GM12878 (cell line): ENCODE measurements around the gene METTL1. TPM values are rescaled to one million over a fixed set of nuclear protein-coding genes. Genes with fewer than 3 reads are reported as not detected.

Source experiments
- ATAC-seq: fragments of 200-7000 bp; cut with Tn5 transposase; 3 replicates; pipeline ENCODE4 v1.9.1; 2020; ENCODE audit warnings: mild to moderate bottlenecking, moderate library complexity
- BruUV-seq: library from RNA; stranded (reverse); fragments of 400-500 nt; replicated peaks from 2 replicates; lab custom pipeline; 2021; lab: Mats Ljungman, UMichigan
- CTCF ChIA-PET: fragments of 300-600 bp; sonication (Branson Sonifier 250); formaldehyde crosslinking; extraction: SDS; loops from one replicate; lab custom pipeline; 2021; ENCODE audit warnings: inconsistent platforms; lab: Yijun Ruan, JAX
- POLR2A ChIA-PET: fragments of 350-600 bp; formaldehyde crosslinking; extraction: SDS; loops from one replicate; lab custom pipeline; 2021; ENCODE audit warnings: inconsistent platforms; lab: Charles Lee
- RAD21 ChIA-PET: fragments of 300-600 bp; sonication (Branson Sonifier 250); formaldehyde crosslinking; loops from one replicate; lab custom pipeline; 2023; ENCODE audit warnings: antibody characterized with exemption; ENCODE audit not compliant: unreplicated experiment; lab: Charles Lee
- SMC1A ChIA-PET: fragments of 300-600 bp; sonication (Branson Sonifier 250); formaldehyde crosslinking; loops from one replicate; lab custom pipeline; 2023; ENCODE audit not compliant: unreplicated experiment, uncharacterized antibody; lab: Charles Lee
- DNase-seq: peaks from one replicate; pipeline ENCODE4 v3.0.0-alpha.2; 2011; ENCODE audit warnings: low read depth, low spot score
- FAIRE-seq: peaks from 3 replicates; lab custom pipeline; 2011; peaks lifted over from hg19 to GRCh38; lab: Jason Lieb, UNC
- H2AFZ ChIP-seq: 2 replicates; pipeline ENCODE4 v1.6.0; 2011; ENCODE audit warnings: low read depth, low read length, control low read depth; ENCODE audit not compliant: control insufficient read depth
- H3K27ac ChIP-seq: 2 replicates; pipeline ENCODE4 v1.5.1; 2011; ENCODE audit warnings: control low read depth; ENCODE audit not compliant: control insufficient read depth, insufficient read depth
- H3K27me3 ChIP-seq, 2 experiments: replicated peaks in 1 of 2; 2 replicates each; pipeline versions ENCODE4 v1.6.0 to v1.6.1; 2011; ENCODE audit warnings: low read length in 1 of 2; ENCODE audit not compliant: control insufficient read depth in 2 of 2, insufficient read depth in 2 of 2
- H3K36me3 ChIP-seq, 2 experiments: 2 replicates each; pipeline ENCODE4 v1.5.1; 2011; ENCODE audit warnings: low read length in 1 of 2; ENCODE audit not compliant: control insufficient read depth in 2 of 2, insufficient read depth in 2 of 2
- H3K4me1 ChIP-seq: 2 replicates; pipeline ENCODE4 v1.6.1; 2011; ENCODE audit warnings: mild to moderate bottlenecking, low read length, moderate library complexity, mixed read lengths; ENCODE audit not compliant: control insufficient read depth, insufficient read depth
- H3K4me2 ChIP-seq: 2 replicates; pipeline ENCODE4 v1.6.0; 2011; ENCODE audit warnings: control low read depth; ENCODE audit not compliant: control insufficient read depth, insufficient read depth
- H3K4me3 ChIP-seq: fragments of 200-600 bp; sonication (generic); 2 replicates; pipeline ENCODE4 v1.5.1; 2016
- H3K79me2 ChIP-seq: 2 replicates; pipeline ENCODE4 v1.6.0; 2011; ENCODE audit warnings: low read length; ENCODE audit not compliant: control insufficient read depth, insufficient read depth
- H3K9ac ChIP-seq: 2 replicates; pipeline ENCODE4 v1.8.0; 2011; ENCODE audit warnings: low read length, control low read depth, mixed read lengths; ENCODE audit not compliant: control insufficient read depth, insufficient read depth
- H3K9me3 ChIP-seq: replicated peaks from 3 replicates; pipeline ENCODE4 v1.5.1; 2011; ENCODE audit warnings: mild to moderate bottlenecking, low read length; ENCODE audit not compliant: control insufficient read depth, insufficient read depth
- H4K20me1 ChIP-seq: 2 replicates; pipeline ENCODE4 v1.6.0; 2011; ENCODE audit not compliant: control insufficient read depth, insufficient read depth
- CHD4 ChIP-seq: fragments of 200-600 bp; sonication (generic); IDR thresholded peaks from 2 replicates; pipeline ENCODE4 v1.6.1; 2016; ENCODE audit warnings: mild to moderate bottlenecking
- HDAC6 ChIP-seq: fragments of 200-600 bp; sonication (generic); IDR thresholded peaks from one replicate; pipeline ENCODE4 v1.8.0; 2017; ENCODE audit warnings: antibody characterized with exemption; ENCODE audit not compliant: unreplicated experiment
- MEF2A ChIP-seq: IDR thresholded peaks from 2 replicates; pipeline ENCODE4 v1.6.1; 2011; ENCODE audit warnings: low read depth, mild to moderate bottlenecking, low read length, moderate library complexity; ENCODE audit not compliant: insufficient read depth
- PML ChIP-seq: IDR thresholded peaks from 2 replicates; pipeline ENCODE4 v1.6.1; 2012; ENCODE audit warnings: low read length, inconsistent platforms
- POLR2AphosphoS5 ChIP-seq: IDR thresholded peaks from 2 replicates; pipeline ENCODE4 v1.6.1; 2011; ENCODE audit warnings: mild to moderate bottlenecking, low read length, inconsistent platforms
- RAD21 ChIP-seq: IDR thresholded peaks from 2 replicates; pipeline ENCODE4 v1.6.1; 2011; ENCODE audit warnings: mild to moderate bottlenecking, low read depth, low read length, moderate library complexity; ENCODE audit not compliant: insufficient read depth
- TCF12 ChIP-seq: IDR thresholded peaks from 2 replicates; pipeline ENCODE4 v1.6.1; 2011; ENCODE audit warnings: low read depth, mild to moderate bottlenecking, low read length
- TCF7 ChIP-seq: IDR thresholded peaks from 2 replicates; pipeline ENCODE4 v1.6.1; 2014; ENCODE audit warnings: antibody characterized with exemption, borderline replicate concordance
- ZNF217 ChIP-seq: fragments of 450-650 bp; IDR thresholded peaks from 2 replicates; pipeline ENCODE4 v1.6.1; 2017; ENCODE audit warnings: antibody characterized with exemption, mild to moderate bottlenecking
- WGBS: methylation state at CpG from one replicate; pipeline ENCODE4 v1.1.6; 2016; ENCODE audit warnings: low lambda C conversion rate; ENCODE audit not compliant: insufficient replicate concordance, insufficient coverage; ENCODE audit errors: missing lambda C conversion rate; 5-methylcytosine and 5-hydroxymethylcytosine counted together
- in situ Hi-C: fragments of 300-500 bp; cut with MboI; formaldehyde crosslinking; loops from 9 replicates; pipeline ENCODE4 v1.14.3; 2018; ENCODE audit warnings: mixed read lengths
- intact Hi-C: fragments of 100-400 bp; cut with micrococcal nuclease; formaldehyde crosslinking; loops from one replicate; pipeline ENCODE4 v1.14.2; 2022; ENCODE audit not compliant: unreplicated experiment
- polyA plus RNA-seq, 11 experiments: library from polyadenylated mRNA; depleted of rRNA in 4 of 11; unstranded in 6 of 11; stranded (reverse) in 5 of 11; fragments of >200 nt; fragmentation: Nextera tagmentation in 4 of 11; fragmentation: Illumina TruSeq in 1 of 11; extraction: Ambion mirVana in 4 of 11; extraction: Trizol in 1 of 11; gene quantifications; 1 replicate in 1 of 11; 2 replicates in 10 of 11; pipeline versions ENCODE4 v1.2.1 to v1.2.3, GENCODE V29; 2011 to 2016; ENCODE audit warnings: inconsistent platforms in 2 of 11, missing spikeins in 2 of 11, low read depth in 1 of 11
- total RNA-seq, 4 experiments: library from RNA; depleted of rRNA in 3 of 4; stranded (reverse); fragments of >200 nt in 3 of 4; fragmentation: Illumina TruSeq in 1 of 4; extraction: Trizol in 1 of 4; gene quantifications; 2 replicates each; pipeline versions ENCODE4 v1.2.1 to v1.2.3, GENCODE V29; 2013 to 2021
- TF ChIP-seq, protein P1 (sequence below): fragments of 450-650 bp; IDR thresholded peaks from 2 replicates; pipeline ENCODE4 v1.6.1; 2017; ENCODE audit warnings: borderline replicate concordance
- TF ChIP-seq, protein P2 (sequence below): fragments of 450-650 bp; IDR thresholded peaks from 2 replicates; pipeline ENCODE4 v1.6.1; 2018; ENCODE audit warnings: borderline replicate concordance, mild to moderate bottlenecking; ENCODE audit not compliant: partially characterized antibody
- TF ChIP-seq, protein P3 (sequence below): IDR thresholded peaks from 2 replicates; pipeline ENCODE4 v1.6.1; 2011; ENCODE audit warnings: low read depth, mild to moderate bottlenecking, low read length, moderate library complexity, borderline replicate concordance; ENCODE audit errors: extremely low read depth
- TF ChIP-seq, protein P4 (sequence below): fragments of 450-650 bp; IDR thresholded peaks from 2 replicates; pipeline ENCODE4 v1.6.1; 2016; ENCODE audit warnings: mild to moderate bottlenecking, moderate library complexity, borderline replicate concordance

The METTL1 gene
- total and polyA plus RNA-seq, 10 of the 15 experiments (the other 5 are each of a cell fraction or from before 2014, with no cell fraction given): 11.3 to 44.3 (median 30.6) TPM

DNA sequence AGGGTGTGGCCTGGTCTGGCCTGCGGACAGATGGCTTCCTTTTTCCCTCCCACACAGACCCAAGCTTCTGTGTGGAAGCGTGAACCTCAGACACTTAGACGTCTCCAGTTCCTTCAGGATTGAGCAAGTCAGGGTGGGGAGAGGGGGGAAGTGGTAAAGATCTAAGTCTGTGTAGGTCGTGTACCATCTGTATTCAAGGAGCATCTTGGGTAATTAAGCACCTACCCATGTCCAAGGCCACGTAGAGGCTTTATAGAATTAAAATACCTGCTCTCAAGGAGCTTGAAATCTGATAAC is 44.9 kb upstream of the METTL1 start:
- WGBS: 49% methylated on average over 5 of the region's 5 CpGs
- no peak overlapping the region for H3K4me3 ChIP-seq
- ChIA-PET RAD21 (interaction anchor here (1.0 kb wide), 1 partner anchor 101 kb away, joined by 3 read pairs; no protein-coding TSS in a partner anchor), SMC1A (interaction anchor here (0.6 kb wide), 1 partner anchor 39 kb away, joined by 3 read pairs; no protein-coding TSS in a partner anchor), CTCF (interaction anchor here (1.2 to 2.6 kb wide), 5 partner anchors 11 to 88 kb away, joined by 3 to 6 read pairs (median 4); no protein-coding TSS in a partner anchor), POLR2A (no interaction called here)
- H3K4me2 ChIP-seq: no peak overlapping the region
- H3K36me3 ChIP-seq: peaks cover 2 to 6% of the 10 kb centered on the region in 2 experiments; a peak in 3 of 4 replicates
- no peaks in the 10 kb centered on the region for H3K27me3 ChIP-seq
- no peaks in the 10 kb centered on the region for H4K20me1 ChIP-seq
- no peaks in the 10 kb centered on the region for H3K79me2 ChIP-seq
- in situ Hi-C loops (no loop called here), intact Hi-C loops (no loop called here)
- no peak overlapping the region for H3K9ac ChIP-seq
- no peak for FAIRE-seq
- H2AFZ ChIP-seq: no peak overlapping the region
- DNase-seq: no peak
- TF ChIP-seq MEF2A (no peak), RAD21 (no peak), ZNF217 (no peak), POLR2AphosphoS5 (no peak), TCF12 (no peak), TCF7 (no peak), CHD4 (no peak), HDAC6 (no peak), PML (no peak)
- TF ChIP-seq, protein P1, sequence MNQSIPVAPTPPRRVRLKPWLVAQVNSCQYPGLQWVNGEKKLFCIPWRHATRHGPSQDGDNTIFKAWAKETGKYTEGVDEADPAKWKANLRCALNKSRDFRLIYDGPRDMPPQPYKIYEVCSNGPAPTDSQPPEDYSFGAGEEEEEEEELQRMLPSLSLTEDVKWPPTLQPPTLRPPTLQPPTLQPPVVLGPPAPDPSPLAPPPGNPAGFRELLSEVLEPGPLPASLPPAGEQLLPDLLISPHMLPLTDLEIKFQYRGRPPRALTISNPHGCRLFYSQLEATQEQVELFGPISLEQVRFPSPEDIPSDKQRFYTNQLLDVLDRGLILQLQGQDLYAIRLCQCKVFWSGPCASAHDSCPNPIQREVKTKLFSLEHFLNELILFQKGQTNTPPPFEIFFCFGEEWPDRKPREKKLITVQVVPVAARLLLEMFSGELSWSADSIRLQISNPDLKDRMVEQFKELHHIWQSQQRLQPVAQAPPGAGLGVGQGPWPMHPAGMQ: no peak
- TF ChIP-seq, protein P2, sequence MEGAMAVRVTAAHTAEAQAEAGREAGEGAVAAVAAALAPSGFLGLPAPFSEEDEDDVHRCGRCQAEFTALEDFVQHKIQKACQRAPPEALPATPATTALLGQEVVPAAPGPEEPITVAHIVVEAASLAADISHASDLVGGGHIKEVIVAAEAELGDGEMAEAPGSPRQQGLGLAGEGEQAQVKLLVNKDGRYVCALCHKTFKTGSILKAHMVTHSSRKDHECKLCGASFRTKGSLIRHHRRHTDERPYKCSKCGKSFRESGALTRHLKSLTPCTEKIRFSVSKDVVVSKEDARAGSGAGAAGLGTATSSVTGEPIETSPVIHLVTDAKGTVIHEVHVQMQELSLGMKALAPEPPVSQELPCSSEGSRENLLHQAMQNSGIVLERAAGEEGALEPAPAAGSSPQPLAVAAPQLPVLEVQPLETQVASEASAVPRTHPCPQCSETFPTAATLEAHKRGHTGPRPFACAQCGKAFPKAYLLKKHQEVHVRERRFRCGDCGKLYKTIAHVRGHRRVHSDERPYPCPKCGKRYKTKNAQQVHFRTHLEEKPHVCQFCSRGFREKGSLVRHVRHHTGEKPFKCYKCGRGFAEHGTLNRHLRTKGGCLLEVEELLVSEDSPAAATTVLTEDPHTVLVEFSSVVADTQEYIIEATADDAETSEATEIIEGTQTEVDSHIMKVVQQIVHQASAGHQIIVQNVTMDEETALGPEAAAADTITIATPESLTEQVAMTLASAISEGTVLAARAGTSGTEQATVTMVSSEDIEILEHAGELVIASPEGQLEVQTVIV: no peak
- TF ChIP-seq, protein P3, sequence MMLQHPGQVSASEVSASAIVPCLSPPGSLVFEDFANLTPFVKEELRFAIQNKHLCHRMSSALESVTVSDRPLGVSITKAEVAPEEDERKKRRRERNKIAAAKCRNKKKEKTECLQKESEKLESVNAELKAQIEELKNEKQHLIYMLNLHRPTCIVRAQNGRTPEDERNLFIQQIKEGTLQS: no peak
- TF ChIP-seq, protein P4, sequence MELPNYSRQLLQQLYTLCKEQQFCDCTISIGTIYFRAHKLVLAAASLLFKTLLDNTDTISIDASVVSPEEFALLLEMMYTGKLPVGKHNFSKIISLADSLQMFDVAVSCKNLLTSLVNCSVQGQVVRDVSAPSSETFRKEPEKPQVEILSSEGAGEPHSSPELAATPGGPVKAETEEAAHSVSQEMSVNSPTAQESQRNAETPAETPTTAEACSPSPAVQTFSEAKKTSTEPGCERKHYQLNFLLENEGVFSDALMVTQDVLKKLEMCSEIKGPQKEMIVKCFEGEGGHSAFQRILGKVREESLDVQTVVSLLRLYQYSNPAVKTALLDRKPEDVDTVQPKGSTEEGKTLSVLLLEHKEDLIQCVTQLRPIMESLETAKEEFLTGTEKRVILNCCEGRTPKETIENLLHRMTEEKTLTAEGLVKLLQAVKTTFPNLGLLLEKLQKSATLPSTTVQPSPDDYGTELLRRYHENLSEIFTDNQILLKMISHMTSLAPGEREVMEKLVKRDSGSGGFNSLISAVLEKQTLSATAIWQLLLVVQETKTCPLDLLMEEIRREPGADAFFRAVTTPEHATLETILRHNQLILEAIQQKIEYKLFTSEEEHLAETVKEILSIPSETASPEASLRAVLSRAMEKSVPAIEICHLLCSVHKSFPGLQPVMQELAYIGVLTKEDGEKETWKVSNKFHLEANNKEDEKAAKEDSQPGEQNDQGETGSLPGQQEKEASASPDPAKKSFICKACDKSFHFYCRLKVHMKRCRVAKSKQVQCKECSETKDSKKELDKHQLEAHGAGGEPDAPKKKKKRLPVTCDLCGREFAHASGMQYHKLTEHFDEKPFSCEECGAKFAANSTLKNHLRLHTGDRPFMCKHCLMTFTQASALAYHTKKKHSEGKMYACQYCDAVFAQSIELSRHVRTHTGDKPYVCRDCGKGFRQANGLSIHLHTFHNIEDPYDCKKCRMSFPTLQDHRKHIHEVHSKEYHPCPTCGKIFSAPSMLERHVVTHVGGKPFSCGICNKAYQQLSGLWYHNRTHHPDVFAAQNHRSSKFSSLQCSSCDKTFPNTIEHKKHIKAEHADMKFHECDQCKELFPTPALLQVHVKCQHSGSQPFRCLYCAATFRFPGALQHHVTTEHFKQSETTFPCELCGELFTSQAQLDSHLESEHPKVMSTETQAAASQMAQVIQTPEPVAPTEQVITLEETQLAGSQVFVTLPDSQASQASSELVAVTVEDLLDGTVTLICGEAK: no peak
- H3K4me1 ChIP-seq: no peaks in the 10 kb centered on the region
- no peak for ATAC-seq
- BruUV-seq: no TSS peak
- H3K9me3 ChIP-seq: no peaks in the 10 kb centered on the region
- H3K27ac ChIP-seq: no peak overlapping the region
